SHP77 treated with DMSO at 0.1 percent for 48 hours (cell line): ENCODE data around the gene TBC1D22B.

Source experiments
- DNase-seq: peaks from one replicate; lab custom pipeline; 2025; lab: John Stamatoyannopoulos, UW

Gene TBC1D22B

DNA sequence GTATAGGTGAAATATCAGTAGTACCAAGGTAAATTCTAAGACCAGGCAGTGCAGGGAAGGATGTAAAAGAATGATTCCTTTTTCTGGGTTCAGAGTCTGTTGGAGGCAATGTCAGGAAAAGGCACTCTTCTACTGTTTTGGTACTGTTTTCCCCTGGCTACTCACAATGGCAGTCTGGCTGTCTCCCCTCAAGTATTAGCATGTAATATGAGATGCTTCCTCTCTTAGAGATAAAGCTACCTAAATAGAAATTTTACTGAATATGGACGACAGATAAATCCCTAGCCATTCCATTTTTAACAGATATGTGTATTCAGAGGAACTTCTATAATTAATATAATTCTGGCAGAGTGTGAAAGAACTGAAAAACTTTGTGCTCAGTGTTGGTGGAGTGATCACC lies 99.7 kb downstream of the TBC1D22B start:
- DNase-seq = no peak

- no peak for DNase-seq
Observed at GRCh38 chr6:37357860-37358259, 100.3 kb downstream of the TBC1D22B start.

DNA sequence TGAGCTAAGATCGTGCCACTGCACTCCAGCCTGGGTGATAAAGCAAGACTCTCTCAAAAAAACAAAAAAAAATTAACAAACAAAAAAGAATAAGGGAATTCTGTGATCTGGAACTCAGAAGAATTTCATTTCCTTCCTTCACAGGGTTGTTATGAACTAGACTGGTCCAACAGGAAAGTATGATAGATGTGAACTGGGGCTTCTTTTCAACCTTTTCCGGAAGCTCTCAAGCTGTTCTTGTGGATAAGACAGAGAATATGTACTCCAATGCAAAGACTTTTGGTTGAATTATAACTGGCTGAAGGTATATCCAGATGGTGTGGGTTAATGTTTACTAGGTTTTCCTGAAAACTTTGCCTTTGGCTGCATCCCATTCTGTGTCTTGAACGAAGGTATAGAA lies 101.5 kb downstream of the TBC1D22B start:
- DNase-seq = no peak

- no peak for DNase-seq
Observed at GRCh38 chr6:37362101-37362828, 104.7 kb downstream of the TBC1D22B start.

GRCh38 chr6:37365791-37366190 lies 108.2 kb downstream of the TBC1D22B start:
- no peak for DNase-seq

GRCh38 chr6:37366910-37367309 lies 109.3 kb downstream of the TBC1D22B start:
- no peak for DNase-seq

DNA sequence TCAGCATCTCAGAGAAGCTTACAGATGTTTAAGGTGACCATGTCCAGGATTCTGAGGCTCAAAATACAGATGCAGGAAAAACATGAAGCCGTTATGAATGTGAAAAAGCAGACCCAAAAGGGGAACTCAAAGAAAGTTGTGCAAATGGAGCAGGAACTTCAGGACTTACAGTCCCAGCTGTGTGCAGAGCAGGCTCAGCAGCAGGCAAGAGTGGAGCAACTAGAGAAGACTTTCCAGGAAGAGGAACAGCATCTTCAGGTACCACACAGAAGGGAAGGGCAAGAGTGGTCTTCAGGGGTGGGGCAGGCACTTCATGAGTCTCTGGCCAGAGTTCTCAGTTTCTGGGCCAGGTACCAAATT lies 111.4 kb downstream of the TBC1D22B start:
- no peak for DNase-seq

GRCh38 chr6:37369321-37370201 lies 112.0 kb downstream of the TBC1D22B start:
- no peak for DNase-seq

GRCh38 chr6:37371154-37372083 lies 113.8 kb downstream of the TBC1D22B start:
- no peak for DNase-seq

DNA sequence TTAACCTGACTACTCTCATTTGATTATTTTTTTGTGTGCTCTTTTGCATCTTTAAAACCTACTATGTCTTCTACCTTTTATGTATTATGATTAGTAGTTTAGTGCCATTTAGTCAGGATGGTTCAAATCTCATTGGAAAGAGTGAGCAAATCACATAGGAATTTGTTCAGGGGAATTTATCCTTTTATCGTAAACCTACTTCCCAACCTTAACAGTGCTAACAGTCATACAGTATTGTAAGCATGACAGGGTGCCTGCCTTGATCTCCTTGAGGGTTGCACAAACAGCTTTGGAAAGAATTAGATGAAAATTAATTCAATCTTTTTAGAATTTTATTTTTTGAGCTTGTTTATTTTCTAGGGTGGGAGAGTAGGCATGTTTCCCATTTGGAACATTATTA lies 114.5 kb downstream of the TBC1D22B start:
- no peak for DNase-seq

DNA sequence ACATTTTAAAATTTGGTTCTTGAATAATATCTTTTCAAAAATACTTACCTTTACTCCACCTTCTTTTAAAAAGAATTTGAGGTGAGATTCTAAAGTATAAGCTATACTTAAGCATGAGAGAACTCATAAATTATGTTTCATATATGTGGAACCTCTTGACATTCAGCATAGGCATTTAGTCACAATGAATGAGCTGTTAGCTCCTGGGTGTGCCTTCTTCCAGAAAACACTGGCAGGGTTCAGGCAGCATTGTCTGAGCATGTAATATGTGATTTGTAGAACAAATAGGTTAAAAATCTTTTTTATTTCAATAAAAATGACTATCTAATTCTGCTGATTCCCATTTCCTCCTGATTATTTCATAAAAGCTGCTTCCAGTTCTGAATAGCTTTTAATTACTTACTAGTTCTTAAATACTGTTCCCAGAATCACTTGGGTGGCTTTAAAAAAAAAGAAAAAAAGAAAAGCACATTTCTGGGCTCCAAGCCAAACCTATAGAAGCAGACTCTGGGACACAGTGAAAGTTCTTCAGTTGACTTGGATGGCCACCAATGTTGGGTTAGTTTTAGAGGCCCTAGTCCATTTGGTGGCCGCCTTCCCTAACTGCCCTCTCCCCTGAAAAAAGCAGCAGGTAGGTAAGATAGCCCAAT lies 116.4 kb downstream of the TBC1D22B start:
- no peak for DNase-seq

- no peak for DNase-seq
Observed at GRCh38 chr6:37375376-37375775, 117.8 kb downstream of the TBC1D22B start.

GRCh38 chr6:37376078-37376743 lies 118.6 kb downstream of the TBC1D22B start:
- DNase-seq = no peak

GRCh38 chr6:37381579-37381978 lies 124.0 kb downstream of the TBC1D22B start:
- peak; percentile 88 for DNase-seq
